Suppressor macrophage treated with lipopolysaccharide for 1 hour (primary cell): ENCODE results near the gene EVA1C.
"Not testable (repeated sequence)": the region's sequence is repeated elsewhere in the genome, so short reads cannot be mapped to it uniquely, and the experiment has no call there.

Experiments
- DNase-seq, 3 donors: peaks; one replicate each; pipeline ENCODE4 v3.0.0-alpha.2; 2020 to 2022

The EVA1C gene

DNA sequence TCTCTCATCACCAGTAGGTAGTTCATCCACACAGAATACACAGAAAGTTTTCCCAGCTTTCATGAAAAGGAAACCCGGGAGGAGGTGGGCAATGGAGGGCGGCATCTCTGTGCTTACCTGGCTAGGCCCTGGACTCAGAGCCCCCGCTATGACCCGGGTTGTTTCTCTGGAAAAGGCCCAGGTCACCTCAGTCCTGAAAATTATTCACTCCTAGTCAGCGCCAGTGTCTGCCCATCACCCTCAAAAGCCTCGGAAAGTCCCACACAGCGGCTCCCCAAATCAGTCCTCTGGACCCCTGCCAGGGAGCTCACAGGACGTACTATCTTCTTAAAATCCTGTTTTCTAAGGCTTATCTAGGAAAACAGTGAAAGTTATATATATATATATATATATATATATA lies 121.6 kb downstream of the EVA1C start:
- DNase-seq, result no peak

DNA sequence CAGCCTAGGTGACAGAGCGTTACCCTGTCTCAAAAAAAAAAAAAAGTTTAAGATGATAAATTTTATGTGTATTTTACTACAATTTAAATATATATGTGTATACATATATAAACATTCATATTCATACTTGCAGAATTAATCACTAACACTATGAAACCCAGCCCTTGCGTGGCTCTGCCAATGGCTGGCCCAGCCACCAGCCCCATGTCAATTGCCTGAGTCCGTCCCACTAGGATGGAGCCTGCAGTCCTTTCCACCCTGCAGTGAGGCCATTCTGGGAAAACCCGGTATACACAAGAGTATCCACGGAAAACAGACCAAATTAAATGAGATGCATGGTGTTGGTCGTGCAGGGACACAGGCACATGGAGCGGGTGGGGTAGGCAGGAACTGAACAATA lies 123.1 kb downstream of the EVA1C start:
- no peak for DNase-seq

DNA sequence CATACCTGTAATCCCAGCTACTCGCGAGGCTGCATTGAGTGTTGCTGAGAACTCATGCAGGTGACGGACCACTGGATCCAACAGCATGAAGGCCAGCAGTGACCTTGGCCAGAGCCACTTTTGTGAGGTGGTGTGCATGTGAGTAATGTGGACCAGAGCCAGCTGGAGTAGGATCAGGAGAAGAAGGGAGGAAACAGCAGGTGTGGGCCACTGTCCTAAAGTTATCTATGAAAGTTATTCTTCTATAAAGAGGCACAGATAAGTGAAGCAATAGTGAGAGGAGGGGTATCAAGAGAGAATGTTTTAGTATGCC lies 125.0 kb downstream of the EVA1C start:
- DNase-seq, result no peak

DNA sequence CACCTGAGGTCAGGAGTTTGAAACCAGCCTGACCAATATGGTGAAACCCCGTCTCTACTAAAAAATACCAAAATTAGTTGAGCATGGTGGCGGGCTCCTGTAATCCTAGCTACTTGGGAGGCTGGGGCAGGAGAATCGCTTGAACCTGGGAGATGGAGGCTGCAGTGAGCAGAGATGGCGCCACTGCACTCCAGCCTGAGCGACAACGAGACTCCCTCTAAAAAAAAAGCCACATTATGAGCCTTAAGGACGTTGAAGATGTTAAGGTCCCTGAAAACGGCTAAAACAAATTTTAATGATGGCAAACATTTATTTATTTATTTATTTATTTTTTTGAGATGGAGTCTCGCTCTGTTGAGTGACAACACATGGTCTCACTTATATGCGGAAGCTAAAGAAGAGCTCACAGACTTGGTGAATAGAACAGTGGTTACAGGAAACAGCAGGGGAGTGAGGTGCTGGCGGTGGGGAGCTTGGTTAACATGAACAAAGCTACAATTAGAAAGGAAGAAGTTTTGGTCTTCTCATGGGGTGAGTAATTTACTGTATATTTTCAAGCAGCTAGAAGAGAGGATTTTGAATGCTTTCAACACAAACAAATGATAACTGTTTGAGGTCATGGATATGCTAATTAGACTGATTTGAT lies 125.8 kb downstream of the EVA1C start:
- no peak for DNase-seq

DNA sequence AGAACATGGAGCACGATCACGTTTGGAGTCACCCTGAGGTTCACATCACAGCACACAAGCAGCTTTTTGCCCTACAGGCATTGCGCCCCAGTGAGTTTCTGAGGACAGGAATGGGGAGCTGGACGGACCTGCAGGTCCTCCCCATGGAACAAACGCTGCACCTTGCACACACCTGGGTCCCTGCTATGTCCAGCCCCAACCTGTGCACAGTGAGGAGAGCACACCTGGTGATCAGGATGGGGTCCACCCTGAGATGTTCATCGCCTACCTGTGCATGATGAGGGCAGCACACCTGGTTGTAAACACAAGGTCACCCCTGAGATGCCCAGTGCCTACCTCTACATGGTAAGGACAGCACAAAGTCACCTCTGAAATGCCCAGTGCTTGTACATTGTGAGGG lies 126.9 kb downstream of the EVA1C start:
- no peak for DNase-seq

DNA sequence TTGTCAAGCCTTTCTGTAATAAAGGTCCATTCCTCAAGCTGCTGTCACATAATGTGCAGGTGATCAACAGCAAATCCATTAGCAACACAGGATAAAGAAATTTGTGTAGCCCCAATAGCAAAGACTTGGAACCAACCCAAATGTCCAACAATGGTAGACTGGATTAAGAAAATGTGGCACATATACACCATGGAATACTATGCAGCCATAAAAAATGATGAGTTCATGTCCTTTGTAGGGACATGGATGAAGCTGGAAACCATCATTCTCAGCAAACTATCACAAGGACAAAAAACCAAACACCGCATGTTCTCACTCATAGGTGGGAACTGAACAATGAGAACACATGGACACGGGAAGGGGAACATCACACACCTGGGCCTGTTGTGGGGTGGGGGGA lies 130.6 kb downstream of the EVA1C start:
- not testable (repeated sequence) for DNase-seq

DNA sequence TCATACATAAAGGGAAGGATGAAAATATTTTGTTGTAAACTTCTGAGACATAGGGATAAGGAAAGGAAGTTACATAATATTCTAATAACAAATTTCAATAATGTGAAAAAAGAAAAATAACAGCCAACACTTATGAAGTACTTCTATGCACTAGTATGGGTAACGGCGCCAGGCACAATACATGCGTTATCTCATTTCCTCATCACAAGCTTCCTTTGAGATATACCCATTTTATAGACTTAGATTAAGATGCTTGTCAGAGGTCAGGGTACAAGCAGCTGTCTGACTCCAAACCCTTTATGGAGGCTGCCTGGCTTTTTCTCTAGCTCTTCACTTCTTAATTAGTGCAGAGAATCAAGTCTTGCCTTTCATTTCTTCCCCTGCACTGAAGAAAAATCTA lies 131.5 kb downstream of the EVA1C start:
- DNase-seq, result no peak

DNA sequence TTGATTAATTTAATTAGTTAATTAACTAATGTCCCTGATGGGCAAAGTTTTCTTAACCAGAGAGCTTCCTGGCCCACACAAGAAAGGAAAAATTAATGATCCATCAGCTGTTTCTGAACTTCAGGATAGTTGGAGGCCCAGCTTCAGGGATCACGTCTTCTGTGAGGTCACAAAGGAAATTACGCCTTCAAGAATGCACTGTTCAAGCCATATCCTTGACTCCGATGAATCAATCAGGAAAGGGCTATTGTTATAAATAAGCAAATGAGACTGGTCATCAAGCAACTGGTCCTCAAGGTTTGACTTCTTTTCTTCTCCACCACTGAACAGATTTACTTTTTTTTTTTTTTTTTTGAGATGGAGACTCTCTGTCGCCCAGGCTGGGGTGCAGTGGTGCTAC lies 132.2 kb downstream of the EVA1C start:
- no peak for DNase-seq

DNA sequence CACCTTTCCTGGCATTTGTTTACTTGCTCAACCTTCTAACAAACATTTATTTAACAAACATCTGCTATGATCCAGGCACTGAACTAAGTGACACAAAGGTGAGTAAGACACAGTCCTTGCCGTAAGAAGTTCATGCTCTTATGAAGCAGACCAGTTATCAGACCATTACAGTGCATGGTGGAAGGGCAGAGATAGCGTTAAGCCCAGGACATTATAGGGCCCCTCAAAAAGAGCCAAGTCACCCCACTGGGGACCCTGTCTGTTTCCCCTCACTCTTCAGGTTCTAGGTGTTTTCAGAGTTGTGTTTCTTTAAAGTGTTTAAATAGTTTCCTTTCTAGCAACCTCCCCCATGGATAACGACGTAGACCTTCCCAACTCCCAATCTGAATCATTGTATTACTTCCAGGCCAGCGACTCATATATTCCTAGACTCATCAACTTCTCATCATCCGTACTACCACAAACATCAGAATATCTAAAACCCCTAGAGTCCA lies 133.5 kb downstream of the EVA1C start:
- no peak for DNase-seq

DNA sequence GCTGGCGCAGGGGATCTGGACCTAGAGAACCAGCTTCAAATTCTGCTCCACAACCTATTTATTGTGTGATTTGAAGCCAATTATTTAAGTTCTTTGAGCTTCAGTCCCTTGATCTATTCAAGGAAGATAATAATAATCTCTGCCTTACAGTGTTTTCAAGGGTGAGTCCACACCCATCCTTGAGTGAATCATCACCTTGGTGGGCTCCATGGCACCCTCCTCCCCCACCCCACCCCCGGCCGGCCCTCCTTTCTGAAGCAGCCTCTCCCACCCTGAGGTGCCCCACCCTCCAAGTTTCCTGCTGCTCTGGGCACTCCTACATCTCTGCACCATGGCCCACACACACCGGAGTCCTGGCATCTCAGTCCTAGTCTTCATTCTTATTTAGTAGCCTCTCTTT lies 134.5 kb downstream of the EVA1C start:
- DNase-seq, result no peak

DNA sequence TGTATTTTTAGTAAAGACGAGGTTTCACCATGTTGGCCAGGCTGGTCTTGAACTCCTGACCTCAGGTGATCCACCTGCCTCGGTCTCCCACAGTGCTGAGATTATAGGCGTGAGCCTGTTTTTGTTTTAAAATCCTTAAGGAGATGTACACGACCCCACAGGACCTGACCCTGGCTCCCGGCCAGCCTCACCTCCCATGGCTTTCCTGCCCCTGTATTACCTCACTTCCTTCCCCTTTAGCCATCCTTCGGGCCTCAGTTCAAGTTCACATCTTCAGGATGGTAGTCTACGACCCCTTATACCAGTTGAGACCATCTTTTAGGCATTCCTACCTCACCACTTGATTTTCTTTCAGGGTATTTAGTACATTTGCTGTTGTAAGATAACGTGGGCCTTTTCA lies 136.5 kb downstream of the EVA1C start:
- DNase-seq, result no peak

DNA sequence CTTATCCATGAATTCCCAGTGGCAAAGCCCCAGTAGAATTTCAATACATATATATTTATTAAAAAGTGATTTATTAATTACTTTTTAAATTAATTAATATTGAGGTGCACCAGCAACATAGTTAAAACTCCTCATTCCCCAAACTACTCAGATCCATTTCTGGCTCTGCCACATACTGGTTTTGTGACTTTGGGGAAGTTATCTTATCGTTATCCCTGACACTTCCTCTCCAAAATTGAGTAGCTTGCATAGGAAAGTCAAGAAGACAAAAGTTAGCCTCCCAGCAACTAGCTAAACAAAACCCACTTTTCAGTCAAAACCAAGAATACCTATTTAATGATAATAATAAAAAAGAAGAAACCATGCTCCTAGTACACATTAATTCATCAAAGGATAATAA lies 136.9 kb downstream of the EVA1C start:
- DNase-seq, result no peak

DNA sequence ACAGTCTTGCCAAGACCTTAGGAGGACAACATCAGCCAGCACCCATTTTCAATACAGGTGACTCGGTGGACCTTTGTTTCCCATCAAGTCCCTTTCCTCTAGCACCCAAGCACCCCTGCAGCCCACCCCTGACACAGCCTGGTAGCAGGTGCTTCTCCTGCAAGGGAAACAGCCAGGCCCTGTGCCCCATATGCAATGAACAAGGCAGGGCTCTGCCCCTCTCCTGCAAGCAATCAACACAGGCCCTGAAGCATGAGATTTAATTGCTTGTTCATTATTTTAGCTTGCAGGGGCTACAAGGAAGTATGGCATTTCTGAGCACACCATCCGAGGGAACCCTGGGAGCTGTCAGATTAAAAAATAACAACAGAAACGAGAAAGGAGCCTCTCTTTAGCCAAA lies 137.4 kb downstream of the EVA1C start:
- no peak for DNase-seq

DNA sequence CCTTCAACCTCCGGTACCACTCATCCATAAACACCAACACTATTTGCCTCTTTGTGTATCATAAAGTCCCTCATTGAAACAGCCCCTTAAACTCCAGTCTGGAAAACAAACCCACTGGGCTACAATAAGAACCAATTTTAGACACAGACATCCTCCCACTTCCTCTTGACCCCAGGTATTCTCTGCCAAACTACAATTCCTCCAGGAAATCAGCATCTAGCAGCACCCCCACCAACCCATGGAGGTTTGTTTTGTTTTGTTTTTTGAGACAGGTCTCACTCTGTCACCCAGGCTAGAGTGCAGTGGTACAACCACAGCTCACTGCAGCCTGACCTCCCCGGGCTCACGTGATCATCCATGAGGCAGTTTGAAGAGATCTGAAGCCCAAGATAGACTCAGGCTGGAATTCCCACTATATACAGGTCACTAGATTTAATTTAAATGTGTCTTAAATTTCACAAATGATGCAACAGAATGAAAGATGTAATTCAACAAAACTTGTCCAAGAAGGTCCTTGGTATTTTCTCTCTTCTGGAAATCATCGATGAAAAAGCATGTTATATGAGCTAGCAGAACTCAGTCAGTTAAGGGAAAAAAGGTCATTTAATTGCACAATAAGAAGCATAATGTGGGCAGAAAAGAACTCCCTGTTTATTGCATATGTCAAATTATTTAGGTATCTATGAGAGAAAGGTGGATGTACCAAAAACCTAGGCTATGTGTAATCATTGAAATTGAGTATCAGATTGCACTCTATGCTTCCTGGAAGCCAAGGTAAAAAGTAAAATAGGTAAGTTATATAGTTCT lies 142.5 kb downstream of the EVA1C start:
- DNase-seq, result no peak

DNA sequence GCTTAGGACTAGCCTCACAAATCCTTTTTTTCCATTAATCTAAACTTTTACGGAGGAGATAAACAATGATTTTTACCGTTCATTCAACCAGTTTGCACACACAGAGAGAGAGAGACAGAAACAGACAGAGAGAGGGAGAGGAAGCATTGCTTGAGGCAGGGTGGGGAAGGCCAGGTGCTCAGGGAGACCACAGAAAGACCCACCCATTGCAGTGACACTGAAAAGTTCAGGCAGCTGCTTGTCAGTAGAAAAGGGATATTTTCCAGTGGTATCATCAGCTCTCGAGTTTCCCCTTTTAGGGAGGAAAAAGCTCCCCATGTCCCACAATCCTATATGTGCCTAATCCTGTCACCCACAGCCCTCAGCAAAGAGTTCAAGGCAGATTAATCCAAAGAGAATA lies 145.6 kb downstream of the EVA1C start:
- DNase-seq, result no peak

DNA sequence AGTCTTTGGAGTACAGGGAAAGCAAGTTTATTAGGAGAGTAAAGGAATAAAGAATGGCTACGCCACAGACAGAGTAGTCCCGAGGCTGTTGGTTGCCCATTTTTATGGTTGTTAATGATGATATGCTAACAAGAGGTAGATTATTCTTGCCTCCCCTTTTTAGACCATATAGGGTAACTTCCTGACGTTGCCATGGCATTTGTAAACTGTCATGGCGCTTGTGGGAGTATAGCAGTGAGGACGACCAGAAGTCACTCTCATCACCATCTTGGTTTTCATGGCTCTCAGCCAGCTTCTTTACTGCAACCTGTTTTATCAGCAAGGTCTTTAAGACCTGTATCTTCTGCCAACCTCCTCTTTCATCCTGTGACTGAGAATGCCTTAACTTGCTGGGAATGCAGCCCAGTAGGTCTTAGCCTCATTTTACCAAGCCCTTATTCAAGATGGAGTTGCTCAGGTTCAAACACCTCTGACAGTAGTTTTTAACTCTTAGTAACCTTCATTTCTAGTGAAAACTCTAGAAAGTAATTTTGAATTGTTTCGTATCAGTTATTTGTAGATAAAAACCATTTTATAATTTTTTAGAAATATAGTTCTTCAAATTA lies 146.6 kb downstream of the EVA1C start:
- DNase-seq, result no peak

DNA sequence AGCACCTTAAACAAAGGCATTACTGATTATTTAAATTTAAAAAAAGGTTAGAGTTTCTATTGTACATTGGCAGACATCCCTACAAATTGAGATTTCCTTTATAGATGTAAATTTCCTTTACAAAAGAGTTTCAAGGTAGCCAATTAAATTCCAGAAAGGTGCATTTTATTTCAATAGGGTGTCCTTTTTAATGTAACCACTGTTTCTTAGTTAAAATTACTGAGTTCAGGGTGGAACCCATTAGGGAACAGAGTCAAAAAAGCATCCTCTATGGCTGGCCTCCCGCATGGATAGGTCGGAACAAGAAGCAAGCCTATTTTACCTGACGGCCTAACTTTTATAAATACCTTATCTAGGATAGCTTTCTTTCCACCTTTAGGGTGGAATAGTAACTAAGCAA lies 148.4 kb downstream of the EVA1C start:
- DNase-seq, result no peak

DNA sequence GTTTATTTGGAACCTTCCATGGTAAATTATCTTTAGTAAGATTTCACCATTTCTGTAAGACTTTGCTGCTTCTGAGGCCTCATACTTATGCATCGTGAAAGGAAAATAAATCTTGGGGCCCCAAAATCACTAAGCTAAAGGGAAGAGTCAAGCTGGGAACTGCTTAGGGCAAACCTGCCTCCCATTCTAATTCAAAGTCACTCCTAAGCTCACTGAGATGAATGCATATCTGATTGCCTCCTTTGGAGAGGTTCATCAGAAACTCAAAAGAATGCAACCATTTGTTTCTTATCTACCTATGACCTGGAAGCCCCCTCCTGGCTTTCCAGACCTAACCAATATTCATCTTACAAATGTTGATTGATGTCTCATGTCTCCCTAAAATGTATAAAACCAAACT lies 149.0 kb downstream of the EVA1C start:
- DNase-seq, result not testable (repeated sequence)

DNA sequence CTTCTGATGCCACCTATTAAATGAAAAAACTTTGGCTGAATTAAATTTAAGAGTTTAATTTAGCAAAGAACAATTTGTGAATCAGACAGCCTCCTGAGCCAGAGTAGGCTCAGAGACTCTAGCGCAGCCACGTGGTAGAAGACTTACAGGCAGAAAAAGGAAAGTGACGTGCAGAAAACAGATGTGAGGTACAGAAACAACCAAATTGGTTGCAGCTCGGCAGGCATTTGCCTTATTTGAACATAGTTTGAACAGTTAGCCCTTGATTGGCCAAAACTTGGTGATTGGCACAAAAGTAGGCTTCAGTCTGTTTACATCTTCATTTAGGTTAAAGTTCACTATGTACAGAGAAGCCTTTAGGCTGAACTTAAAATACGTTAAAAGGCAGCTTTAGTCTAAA lies 149.9 kb downstream of the EVA1C start:
- DNase-seq, result peak in 2 of 3 donors; percentile 11 to 15

DNA sequence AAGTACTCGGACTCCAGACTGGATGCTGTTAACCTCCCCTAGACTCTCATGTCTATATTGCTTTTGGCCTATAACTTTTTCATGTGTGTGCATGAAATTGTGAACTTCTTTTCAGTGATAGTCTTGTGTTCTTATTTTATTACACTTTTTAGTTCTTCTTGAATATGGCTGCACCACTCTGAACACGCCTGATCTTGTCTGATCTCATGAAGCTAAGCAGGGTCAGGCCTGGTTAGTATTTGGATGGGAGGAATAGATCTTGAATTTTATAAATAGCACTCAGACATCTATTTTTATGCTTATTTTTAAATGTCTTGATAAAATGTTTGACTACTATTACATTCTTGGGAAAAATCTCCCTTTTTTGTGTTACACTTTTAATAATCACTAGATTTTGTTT lies 150.4 kb downstream of the EVA1C start:
- no peak for DNase-seq
